GM12891 (cell line): ENCODE results near the gene HERC5.
"Not testable (repeated sequence)": the region's sequence is repeated elsewhere in the genome, so short reads cannot be mapped to it uniquely, and the experiment has no call there.

Experiments used
- DNase-seq: peaks from one replicate; pipeline ENCODE4 v3.0.0; 2011; ENCODE audit warnings: low spot score; ENCODE audit not compliant: insufficient read length
- FAIRE-seq: peaks from 2 replicates; lab custom pipeline; 2011; peaks lifted over from hg19 to GRCh38; lab: Jason Lieb, UNC
- PAX5 ChIP-seq: IDR thresholded peaks from 2 replicates; pipeline ENCODE4 v1.6.1; 2011; ENCODE audit warnings: low read length, moderate library complexity, mild to moderate bottlenecking; ENCODE audit not compliant: insufficient read depth, severe bottlenecking
- POLR2A ChIP-seq: IDR thresholded peaks from 2 replicates; pipeline ENCODE4 v1.6.1; 2011; ENCODE audit warnings: low read depth, low read length, control low read depth
- POLR2AphosphoS5 ChIP-seq: IDR thresholded peaks from 2 replicates; pipeline ENCODE4 v1.6.1; 2011; ENCODE audit warnings: low read depth, low read length, control low read depth
- POU2F2 ChIP-seq: IDR thresholded peaks from 2 replicates; pipeline ENCODE4 v1.6.1; 2011; ENCODE audit warnings: low read depth, mild to moderate bottlenecking, control low read depth, low read length, moderate library complexity
- SPI1 ChIP-seq: IDR thresholded peaks from 2 replicates; pipeline ENCODE4 v1.6.1; 2011; ENCODE audit warnings: low read depth, low read length, control low read depth
- TAF1 ChIP-seq: IDR thresholded peaks from 2 replicates; pipeline ENCODE4 v1.6.1; 2011; ENCODE audit warnings: low read depth, low read length, control low read depth

HERC5 gene

DNA sequence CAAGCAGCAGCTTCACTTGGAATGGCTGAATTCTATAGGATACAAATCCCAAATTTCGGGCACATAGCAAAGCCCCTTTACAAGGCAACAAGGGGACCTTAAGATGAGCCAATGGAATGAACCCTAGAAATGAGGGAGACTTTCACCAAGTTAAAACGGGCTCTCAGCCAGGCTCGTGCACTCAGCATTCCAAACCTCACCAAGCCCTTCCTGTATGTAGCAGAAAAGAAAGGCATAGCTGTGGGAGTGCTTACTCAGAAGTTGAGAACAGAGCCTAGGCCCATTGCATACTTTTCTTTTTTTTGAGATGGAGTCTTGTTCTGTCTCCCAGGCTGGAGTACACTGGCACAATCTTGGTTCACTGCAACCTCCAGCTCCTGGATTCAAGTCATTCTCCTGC lies 10.8 kb upstream of the HERC5 start:
- no peak for FAIRE-seq
- DNase-seq, result no peak
- TF ChIP-seq SPI1 (no peak), POLR2A (no peak), POLR2AphosphoS5 (no peak), POU2F2 (no peak), PAX5 (no peak), TAF1 (no peak)

DNA sequence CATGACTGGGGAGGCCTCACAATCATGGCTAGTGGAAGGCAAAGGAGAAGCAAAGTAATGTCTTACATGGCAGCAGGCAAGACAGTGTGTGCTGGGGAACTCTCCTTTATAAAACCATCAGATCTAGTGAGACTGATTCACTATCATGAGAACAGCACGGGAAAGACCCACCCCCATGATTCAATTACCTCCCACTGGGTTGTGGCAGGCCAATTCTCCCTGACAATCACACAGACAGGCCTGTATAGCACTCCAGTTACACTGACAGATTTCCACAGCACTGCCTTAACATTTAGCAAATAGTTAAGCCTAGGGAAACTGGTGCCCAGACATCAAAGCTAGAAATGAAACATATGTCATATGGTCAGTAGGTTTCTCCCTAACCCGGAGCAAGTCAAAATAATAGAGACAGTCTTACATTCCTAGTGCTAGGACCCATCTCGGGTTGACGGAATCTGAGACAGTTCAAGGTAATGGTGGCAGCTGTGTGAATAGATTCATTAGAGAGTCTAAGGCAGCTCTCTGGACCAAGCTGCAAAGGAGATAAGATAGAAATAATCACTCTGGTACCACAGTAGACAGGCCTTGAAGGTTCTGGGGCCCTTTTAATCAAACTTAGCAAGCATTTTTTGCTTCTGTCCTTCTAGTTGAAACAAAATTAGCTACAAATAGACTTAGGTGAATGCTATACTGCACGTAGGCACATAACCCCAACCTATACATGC lies 9.4 kb upstream of the HERC5 start:
- FAIRE-seq (no peak), DNase-seq (no peak)
- TF ChIP-seq POLR2A (no peak), TAF1 (no peak), SPI1 (no peak), PAX5 (no peak), POLR2AphosphoS5 (no peak), POU2F2 (no peak)

DNA sequence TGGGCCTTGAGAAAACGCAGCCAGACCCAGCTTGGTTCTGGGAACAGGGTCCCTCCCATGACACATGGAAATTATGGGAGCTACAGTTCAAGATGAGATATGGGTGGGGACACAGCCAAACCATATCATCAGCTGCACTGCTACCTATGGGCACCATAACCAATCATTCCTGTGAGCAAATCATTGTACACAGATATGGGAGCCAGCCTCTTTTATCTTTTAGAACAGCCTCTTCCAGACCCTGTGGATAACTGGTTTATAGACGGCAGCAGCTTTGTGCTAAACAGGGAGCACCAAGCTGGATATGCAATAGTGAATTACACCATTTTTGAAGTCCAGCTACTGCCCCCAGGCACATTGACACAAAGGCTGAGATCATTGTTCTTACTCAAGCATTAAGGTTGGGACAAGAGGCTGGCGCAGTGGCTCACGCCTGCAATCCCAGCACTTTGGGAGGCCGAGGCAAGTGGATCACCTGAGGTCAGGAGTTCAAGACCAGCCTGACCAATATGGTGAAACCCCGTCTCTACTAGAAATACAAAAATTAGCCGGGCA lies 8.6 kb upstream of the HERC5 start:
- not testable (repeated sequence) for DNase-seq, FAIRE-seq

DNA sequence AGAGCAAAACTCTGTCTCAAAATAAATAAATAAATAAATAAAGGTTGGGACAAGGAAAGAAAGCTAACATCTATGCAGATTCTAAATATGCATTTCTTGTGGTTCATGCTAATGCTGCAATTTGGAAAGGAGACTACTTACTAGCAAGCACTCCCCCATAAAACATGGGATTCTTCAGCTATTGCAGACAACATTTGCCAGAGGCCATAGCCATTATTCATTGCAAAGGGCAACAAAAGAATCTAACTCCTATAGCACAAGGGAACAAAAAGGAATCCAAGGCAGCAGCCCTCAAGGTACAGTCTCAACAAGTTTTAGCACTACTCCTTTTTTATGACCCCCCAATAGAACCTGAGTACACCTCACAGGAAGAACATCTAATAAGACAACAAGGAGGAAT lies 8.0 kb upstream of the HERC5 start:
- TF ChIP-seq PAX5 (no peak), TAF1 (no peak), POLR2A (no peak), SPI1 (no peak), POU2F2 (no peak), POLR2AphosphoS5 (no peak)
- DNase-seq (no peak), FAIRE-seq (no peak)

DNA sequence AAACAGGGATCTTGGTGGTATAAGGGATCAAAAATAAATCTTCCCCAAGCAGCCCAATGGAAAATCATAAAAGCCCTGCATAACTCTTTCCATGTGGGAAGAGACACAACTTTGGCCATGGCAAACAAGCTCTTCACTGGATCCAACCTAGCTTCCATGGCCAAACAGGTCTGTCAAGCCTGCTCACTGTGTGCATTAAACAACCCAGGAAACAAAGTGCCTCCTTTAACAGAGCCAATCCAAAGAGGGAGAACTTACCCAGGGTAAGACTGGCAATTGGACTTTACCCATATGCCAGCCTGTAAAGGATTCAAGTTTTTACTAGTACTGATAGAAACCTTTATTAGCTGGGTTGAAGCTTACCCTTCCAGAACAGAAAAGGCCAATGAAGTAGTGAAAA lies 7.6 kb upstream of the HERC5 start:
- TF ChIP-seq PAX5 (no peak), POLR2A (no peak), SPI1 (no peak)
- FAIRE-seq, result no peak
- no peak for DNase-seq

DNA sequence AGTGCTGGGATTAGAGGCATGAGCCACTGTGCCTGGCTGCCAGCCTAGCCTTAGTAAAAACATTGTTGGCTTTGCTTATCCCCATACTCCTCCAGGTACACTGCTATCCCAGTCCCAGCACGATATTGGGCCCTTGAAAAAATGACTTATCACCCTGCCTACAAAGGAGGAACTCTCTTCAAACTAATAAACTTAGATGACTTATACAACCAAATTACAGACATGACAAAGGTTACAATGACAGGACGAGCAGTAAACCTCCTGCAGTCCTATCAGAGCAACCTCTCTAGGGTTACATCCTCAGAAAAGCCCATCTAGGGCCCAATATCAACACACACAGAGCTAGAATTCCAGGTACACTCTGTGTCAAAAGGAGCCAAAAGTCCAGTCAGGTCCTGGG lies 5.7 kb upstream of the HERC5 start:
- no peak for TF ChIP-seq TAF1
- no peak for TF ChIP-seq POLR2A
- no peak for TF ChIP-seq SPI1
- no peak for TF ChIP-seq PAX5
- TF ChIP-seq POU2F2, result no peak
- TF ChIP-seq POLR2AphosphoS5, result no peak
- FAIRE-seq (no peak), DNase-seq (no peak)

DNA sequence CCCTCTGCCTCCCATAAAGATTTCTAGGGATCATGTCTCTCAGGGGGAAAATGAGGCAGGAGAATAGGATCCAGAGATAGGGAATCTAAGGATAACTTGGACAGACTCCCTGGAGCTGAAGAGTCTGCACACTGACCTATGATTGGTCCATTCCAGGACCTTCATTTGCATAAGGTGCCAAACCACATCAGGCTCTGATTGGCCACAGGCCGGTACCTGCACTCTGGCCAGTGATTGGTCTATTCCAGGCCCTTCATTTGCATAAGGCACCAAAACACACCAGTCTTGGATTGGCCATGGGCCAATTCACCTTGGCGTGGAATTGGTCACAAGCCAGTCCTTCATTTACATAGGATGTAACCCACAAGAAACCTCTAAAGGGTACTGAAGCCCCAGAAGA lies 4.0 kb upstream of the HERC5 start:
- DNase-seq (no peak), FAIRE-seq (no peak)
- TF ChIP-seq POU2F2 (no peak), SPI1 (no peak), PAX5 (no peak), POLR2AphosphoS5 (no peak), POLR2A (no peak), TAF1 (no peak)

DNA sequence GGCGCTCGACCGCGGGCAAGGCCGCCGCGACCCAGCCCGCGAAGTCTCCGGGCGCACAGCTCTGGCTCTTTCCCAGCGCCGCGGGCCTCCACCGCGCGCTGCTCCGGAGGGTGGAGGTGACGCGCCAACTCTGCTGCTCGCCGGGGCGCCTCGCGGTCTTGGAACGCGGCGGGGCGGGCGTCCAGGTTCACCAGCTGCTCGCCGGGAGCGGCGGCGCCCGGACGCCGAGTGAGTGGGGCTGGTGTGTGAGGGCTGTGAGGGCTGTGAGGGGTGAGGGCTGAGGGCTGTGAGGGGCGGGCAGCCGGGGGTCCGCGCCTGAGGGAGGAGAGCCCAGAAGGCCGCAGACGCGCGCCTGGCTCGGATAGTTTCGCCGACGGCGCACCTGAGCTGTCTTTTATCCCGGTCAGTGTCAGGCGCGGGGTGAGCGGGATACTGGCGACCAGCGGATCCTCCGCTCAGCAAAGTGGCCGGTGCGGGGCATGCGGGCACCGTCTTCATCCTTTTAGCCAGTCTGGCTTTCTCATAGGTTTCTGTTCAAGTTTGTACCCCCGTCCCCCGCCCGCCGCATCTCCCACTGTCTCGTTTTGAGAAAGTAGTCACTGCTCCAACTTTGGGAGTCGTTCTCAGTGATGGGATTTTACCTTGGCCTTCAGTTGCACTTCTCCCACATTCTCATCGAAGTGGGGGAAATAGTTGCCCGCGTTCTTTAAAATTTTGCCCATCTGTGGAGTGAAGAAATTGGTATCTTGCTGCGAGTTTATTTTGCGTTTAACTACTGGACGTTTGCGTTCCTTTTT lies 586 bp downstream of the HERC5 start:
- TF ChIP-seq POLR2A (no peak), POU2F2 (no peak), POLR2AphosphoS5 (no peak), SPI1 (no peak), PAX5 (no peak), TAF1 (no peak)
- FAIRE-seq, result peak; percentile 61
- DNase-seq, result peak; percentile 35

DNA sequence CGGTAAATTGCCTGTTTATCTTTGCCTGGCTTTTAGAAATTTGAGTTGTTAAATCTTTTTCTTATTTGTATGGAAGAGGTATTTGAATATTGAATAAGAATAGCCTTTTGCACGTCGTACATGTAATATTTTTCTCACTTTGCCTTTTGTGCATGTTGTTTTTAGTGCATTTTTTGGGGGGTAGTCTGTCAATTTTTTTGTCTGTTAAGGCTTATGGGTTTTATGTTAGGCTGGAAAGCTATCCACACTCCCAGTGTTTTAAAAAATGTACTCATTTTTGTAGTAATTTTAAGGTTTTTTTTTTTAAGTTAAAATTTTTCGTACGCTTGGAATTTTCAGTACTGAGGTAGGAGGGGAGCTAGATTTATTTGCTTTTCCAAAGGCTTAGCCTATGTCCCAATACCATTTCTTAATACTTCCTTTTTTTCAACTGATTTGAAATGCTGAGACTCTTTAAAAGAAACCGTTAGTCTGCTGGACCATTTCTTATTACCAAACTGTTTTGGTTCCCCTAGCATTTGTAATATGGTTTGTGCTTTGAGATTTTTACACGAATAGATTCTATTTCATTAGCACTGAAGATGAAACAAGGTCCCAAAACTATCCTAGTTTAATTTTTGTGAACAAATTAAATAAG lies 1.3 kb downstream of the HERC5 start:
- TF ChIP-seq POLR2A (no peak), SPI1 (no peak), POU2F2 (no peak)
- FAIRE-seq (peak; percentile 41), DNase-seq (no peak)
